H1 (cell line): ENCODE measurements around the gene SLC8A3. TPM values are rescaled to one million over a fixed set of nuclear protein-coding genes. Genes with fewer than 3 reads are reported as not detected.

Source experiments
- CTCF ChIA-PET: fragments of 300-600 bp; sonication (Branson Sonifier 250); formaldehyde crosslinking; loops from one replicate; lab custom pipeline; 2021; ENCODE audit not compliant: partially characterized antibody; lab: Charles Lee
- POLR2A ChIA-PET: fragments of 300-600 bp; sonication (Branson Sonifier 250); formaldehyde crosslinking; loops from one replicate; lab custom pipeline; 2021; ENCODE audit warnings: inconsistent platforms; ENCODE audit not compliant: partially characterized antibody; lab: Charles Lee
- DNase-seq, 2 experiments: peaks; one replicate each; pipeline versions ENCODE4 v3.0.0 to v3.0.0-alpha.2; 2010 to 2022; ENCODE audit warnings: low spot score in 2 of 2, low read depth in 1 of 2, mixed read lengths in 1 of 2
- FAIRE-seq: peaks from 2 replicates; lab custom pipeline; 2011; peaks lifted over from hg19 to GRCh38; lab: Jason Lieb, UNC
- H2AFZ ChIP-seq: 2 replicates; pipeline ENCODE4 v1.8.1; 2012; ENCODE audit warnings: low read length, inconsistent platforms
- H2AK5ac ChIP-seq: 2 replicates; pipeline ENCODE4 v1.6.1; 2013; ENCODE audit warnings: low read depth, low read length
- H2BK120ac ChIP-seq: replicated peaks from 2 replicates; pipeline ENCODE3; 2013; ENCODE audit warnings: low read depth, low read length, inconsistent platforms
- H2BK12ac ChIP-seq: 2 replicates; pipeline ENCODE4 v1.6.1; 2013; ENCODE audit warnings: low read depth, low read length
- H2BK15ac ChIP-seq: 2 replicates; pipeline ENCODE4 v1.6.1; 2013; ENCODE audit warnings: low read length
- H2BK20ac ChIP-seq: 2 replicates; pipeline ENCODE4 v1.6.1; 2013; ENCODE audit warnings: low read length
- H2BK5ac ChIP-seq: 2 replicates; pipeline ENCODE4 v1.6.1; 2013; ENCODE audit warnings: low read depth, low read length
- H3K14ac ChIP-seq: 2 replicates; pipeline ENCODE4 v1.6.1; 2013; ENCODE audit warnings: inconsistent platforms; ENCODE audit not compliant: insufficient read length
- H3K18ac ChIP-seq: 2 replicates; pipeline ENCODE4 v1.6.1; 2013; ENCODE audit warnings: low read length; ENCODE audit errors: extremely low read depth
- H3K23ac ChIP-seq: 2 replicates; pipeline ENCODE4 v1.6.1; 2013; ENCODE audit warnings: inconsistent platforms; ENCODE audit not compliant: insufficient read length
- H3K23me2 ChIP-seq: 2 replicates; pipeline ENCODE4 v1.6.1; 2013; ENCODE audit warnings: low read depth, low read length
- H3K27ac ChIP-seq: 2 replicates; pipeline ENCODE4 v1.6.1; 2011; ENCODE audit warnings: low read depth, low read length, inconsistent platforms
- H3K27me3 ChIP-seq, 4 experiments: replicated peaks in 1 of 4; 1 replicate in 1 of 4; 2 replicates in 3 of 4; pipeline versions ENCODE4 v1.6.1 to v1.8.1; 2011 to 2013; ENCODE audit warnings: low read length in 3 of 4, mild to moderate bottlenecking in 3 of 4, inconsistent platforms in 2 of 4, mixed read lengths in 2 of 4, moderate library complexity in 1 of 4; ENCODE audit not compliant: control insufficient read depth in 3 of 4, insufficient read depth in 3 of 4; ENCODE audit errors: extremely low read depth in 1 of 4
- H3K36me3 ChIP-seq, 4 experiments: 2 replicates each; pipeline versions ENCODE4 v1.6.1 to v1.8.1; 2011 to 2013; ENCODE audit warnings: mild to moderate bottlenecking in 4 of 4, low read length in 3 of 4, moderate library complexity in 2 of 4, control low read depth in 1 of 4, inconsistent platforms in 1 of 4; ENCODE audit not compliant: insufficient read depth in 4 of 4, control insufficient read depth in 2 of 4
- H3K4ac ChIP-seq: replicated peaks from 2 replicates; pipeline ENCODE3; 2013; ENCODE audit warnings: low read length, low read depth, mixed read lengths, inconsistent platforms; ENCODE audit not compliant: insufficient read length
- H3K4me1 ChIP-seq, 4 experiments: replicated peaks in 1 of 4; 1 replicate in 1 of 4; 2 replicates in 3 of 4; pipeline versions ENCODE4 v1.6.1 to v1.8.1; 2011 to 2013; ENCODE audit warnings: low read length in 3 of 4, inconsistent platforms in 2 of 4, mixed read lengths in 1 of 4; ENCODE audit not compliant: insufficient read depth in 4 of 4, control insufficient read depth in 3 of 4
- H3K4me2 ChIP-seq, 2 experiments: 2 replicates each; pipeline versions ENCODE4 v1.6.1 to v1.8.1; 2011 to 2013; ENCODE audit warnings: low read depth in 2 of 2, low read length in 2 of 2, control low read depth in 1 of 2, inconsistent platforms in 1 of 2, mild to moderate bottlenecking in 1 of 2; ENCODE audit not compliant: insufficient read depth in 1 of 2
- H3K4me3 ChIP-seq, 4 experiments: fragments of 200-600, 300-600 bp in 1 of 4; sonication (generic), shearing (Covaris generic), sonication (Bioruptor Twin) in 1 of 4; 2 replicates each; pipeline versions ENCODE4 v1.5.1 to v1.8.1; 2011 to 2016; ENCODE audit warnings: low read length in 4 of 4, low read depth in 3 of 4, control low read depth in 2 of 4, inconsistent platforms in 2 of 4, mild to moderate bottlenecking in 2 of 4, mixed read lengths in 1 of 4, moderate library complexity in 1 of 4; ENCODE audit not compliant: insufficient read depth in 2 of 4; ENCODE audit errors: extremely low read depth in 1 of 4
- H3K56ac ChIP-seq: replicated peaks from 2 replicates; pipeline ENCODE3; 2013; ENCODE audit warnings: low read depth, mild to moderate bottlenecking, mixed read lengths, low read length, inconsistent platforms; ENCODE audit not compliant: insufficient read length
- H3K79me1 ChIP-seq: 2 replicates; pipeline ENCODE4 v1.6.1; 2013; ENCODE audit warnings: low read depth, low read length, control low read depth
- H3K79me2 ChIP-seq, 2 experiments: 2 replicates each; pipeline versions ENCODE4 v1.6.1 to v1.8.1; 2012 to 2013; ENCODE audit warnings: low read length in 2 of 2, mild to moderate bottlenecking in 2 of 2, inconsistent platforms in 1 of 2; ENCODE audit not compliant: insufficient read depth in 2 of 2, control insufficient read depth in 1 of 2
- H3K9ac ChIP-seq, 4 experiments: replicated peaks in 1 of 4; 1 replicate in 1 of 4; 2 replicates in 3 of 4; pipeline versions ENCODE4 v1.6.1 to v1.8.1; 2011 to 2013; ENCODE audit warnings: low read depth in 3 of 4, low read length in 3 of 4, control low read depth in 2 of 4, mild to moderate bottlenecking in 2 of 4, moderate library complexity in 2 of 4, inconsistent platforms in 1 of 4; ENCODE audit errors: extremely low read depth in 1 of 4
- H3K9me3 ChIP-seq, 2 experiments: 2 replicates each; pipeline versions ENCODE4 v1.6.1 to v1.8.1; 2012 to 2013; ENCODE audit warnings: mild to moderate bottlenecking in 2 of 2, moderate library complexity in 2 of 2, control low read depth in 1 of 2, inconsistent platforms in 1 of 2, low read depth in 1 of 2, low read length in 1 of 2, mixed read lengths in 1 of 2; ENCODE audit not compliant: insufficient read depth in 2 of 2
- H4K20me1 ChIP-seq, 2 experiments: replicated peaks in 1 of 2; 2 replicates each; pipeline versions ENCODE3 to v1.8.1; 2011 to 2013; ENCODE audit warnings: inconsistent platforms in 2 of 2, low read length in 2 of 2, mild to moderate bottlenecking in 1 of 2; ENCODE audit not compliant: insufficient read depth in 2 of 2, control insufficient read depth in 1 of 2
- H4K5ac ChIP-seq: 2 replicates; pipeline ENCODE4 v1.6.1; 2013; ENCODE audit warnings: low read length, low read depth, mixed read lengths, inconsistent platforms; ENCODE audit not compliant: insufficient read length
- H4K8ac ChIP-seq: 2 replicates; pipeline ENCODE4 v1.8.0; 2013; ENCODE audit warnings: mild to moderate bottlenecking, moderate library complexity, low read length, inconsistent platforms; ENCODE audit not compliant: insufficient read depth; ENCODE audit errors: extremely low read depth
- H4K91ac ChIP-seq: replicated peaks from 2 replicates; pipeline ENCODE3; 2013; ENCODE audit warnings: low read length, mixed read lengths, inconsistent platforms; ENCODE audit not compliant: insufficient read length
- BACH1 ChIP-seq: IDR thresholded peaks from 2 replicates; pipeline ENCODE4 v1.6.1; 2012; ENCODE audit warnings: low read length, improper control_type of control experiment
- CHD1 ChIP-seq: IDR thresholded peaks from 2 replicates; pipeline ENCODE4 v1.6.1; 2012; ENCODE audit warnings: low read depth, low read length, improper control_type of control experiment
- FOSL1 ChIP-seq: IDR thresholded peaks from 2 replicates; pipeline ENCODE4 v1.6.1; 2011; ENCODE audit warnings: mild to moderate bottlenecking, low read depth, low read length, moderate library complexity; ENCODE audit not compliant: insufficient read depth
- GTF2F1 ChIP-seq: IDR thresholded peaks from 2 replicates; pipeline ENCODE4 v1.6.1; 2012; ENCODE audit warnings: low read depth, low read length, improper control_type of control experiment, borderline replicate concordance
- JUN ChIP-seq: IDR thresholded peaks from 2 replicates; pipeline ENCODE4 v1.6.1; 2011; ENCODE audit warnings: low read depth, mild to moderate bottlenecking, improper control_type of control experiment, low read length
- JUND ChIP-seq: IDR thresholded peaks from 2 replicates; pipeline ENCODE4 v1.6.1; 2011; ENCODE audit warnings: mild to moderate bottlenecking, improper control_type of control experiment, low read length
- PHF8 ChIP-seq: fragments of 200-600 bp; sonication (generic); conservative IDR thresholded peaks from 2 replicates; pipeline ENCODE4 v1.7.1; 2012; ENCODE audit warnings: low read depth, mild to moderate bottlenecking, inconsistent platforms, low read length, moderate library complexity
- SUZ12 ChIP-seq: fragments of 200-600 bp; sonication (generic); IDR thresholded peaks from 2 replicates; pipeline ENCODE4 v1.6.1; 2012; ENCODE audit warnings: mild to moderate bottlenecking, inconsistent platforms, low read length, moderate library complexity, mixed read lengths
- TCF12 ChIP-seq: IDR thresholded peaks from 2 replicates; pipeline ENCODE4 v1.6.1; 2011; ENCODE audit warnings: low read depth, mild to moderate bottlenecking, low read length
- polyA plus RNA-seq, 7 experiments: library from polyadenylated mRNA; depleted of rRNA in 3 of 7; stranded (reverse) in 5 of 7; unstranded in 2 of 7; fragments of >200 nt in 5 of 7; fragments of 200-250 nt in 2 of 7; gene quantifications; 1 replicate in 5 of 7; 2 replicates in 1 of 7; 4 replicates in 1 of 7; pipeline versions ENCODE4 v1.2.1 to v1.2.3, GENCODE V29; 2011 to 2013; ENCODE audit warnings: missing spikeins in 2 of 7, mixed read lengths in 2 of 7
- total RNA-seq: library from RNA; stranded (reverse); fragmentation: NEBNext Ultra II Directional; extraction: Animal tissue kit (Norgen Biotek cat#: 25700); gene quantifications from 2 replicates; pipeline ENCODE4 v1.2.1, GENCODE V29; 2021

The SLC8A3 gene
- total and polyA plus RNA-seq, 2 of the 8 experiments (the other 6 are each of a cell fraction or from before 2014, with no cell fraction given) = 0.38 to 1.1 TPM

- H3K4ac ChIP-seq = no peak overlapping the region
- POLR2A ChIA-PET = no interaction called here
- no peak overlapping the region for H2BK12ac ChIP-seq
- H3K36me3 ChIP-seq = no peaks in the 10 kb centered on the region
- H3K23me2 ChIP-seq = no peaks in the 10 kb centered on the region
- H3K9me3 ChIP-seq = no peaks in the 10 kb centered on the region
- no peak overlapping the region for H2BK5ac ChIP-seq
- no peaks in the 10 kb centered on the region for H3K79me1 ChIP-seq
- no peak overlapping the region for H3K4me2 ChIP-seq
- no peak overlapping the region for H3K4me3 ChIP-seq
- H2BK15ac ChIP-seq = no peak overlapping the region
- H4K5ac ChIP-seq = no peak overlapping the region
- CTCF ChIA-PET = no interaction called here
- no peak overlapping the region for H2BK120ac ChIP-seq
- H3K23ac ChIP-seq = no peak overlapping the region
- TF ChIP-seq JUND (no peak), TCF12 (no peak), BACH1 (no peak), PHF8 (no peak), GTF2F1 (no peak), SUZ12 (no peak), CHD1 (no peak), JUN (no peak), FOSL1 (no peak)
- no peak overlapping the region for H2BK20ac ChIP-seq
- FAIRE-seq = no peak
- no peaks in the 10 kb centered on the region for H3K27me3 ChIP-seq
- H2AK5ac ChIP-seq = no peak overlapping the region
- H3K4me1 ChIP-seq = no peaks in the 10 kb centered on the region; a peak in 2 of 7 replicates
- H2AFZ ChIP-seq = no peak overlapping the region
- no peak overlapping the region for H3K56ac ChIP-seq
- no peak overlapping the region for H4K8ac ChIP-seq
- no peak overlapping the region for H3K14ac ChIP-seq
- H3K18ac ChIP-seq = no peak overlapping the region
- no peak overlapping the region for H4K91ac ChIP-seq
- H3K9ac ChIP-seq = peak overlapping the region in 1 of 4 experiments; percentile 34; a peak in 1 of 7 replicates
- H4K20me1 ChIP-seq = no peaks in the 10 kb centered on the region
- DNase-seq = no peak
- no peaks in the 10 kb centered on the region for H3K79me2 ChIP-seq
- no peak overlapping the region for H3K27ac ChIP-seq
Observed at GRCh38 chr14:70208380-70208779, 19.6 kb upstream of the SLC8A3 start.
